Measurements from ENCODE around the gene PLEKHS1.

DNA sequence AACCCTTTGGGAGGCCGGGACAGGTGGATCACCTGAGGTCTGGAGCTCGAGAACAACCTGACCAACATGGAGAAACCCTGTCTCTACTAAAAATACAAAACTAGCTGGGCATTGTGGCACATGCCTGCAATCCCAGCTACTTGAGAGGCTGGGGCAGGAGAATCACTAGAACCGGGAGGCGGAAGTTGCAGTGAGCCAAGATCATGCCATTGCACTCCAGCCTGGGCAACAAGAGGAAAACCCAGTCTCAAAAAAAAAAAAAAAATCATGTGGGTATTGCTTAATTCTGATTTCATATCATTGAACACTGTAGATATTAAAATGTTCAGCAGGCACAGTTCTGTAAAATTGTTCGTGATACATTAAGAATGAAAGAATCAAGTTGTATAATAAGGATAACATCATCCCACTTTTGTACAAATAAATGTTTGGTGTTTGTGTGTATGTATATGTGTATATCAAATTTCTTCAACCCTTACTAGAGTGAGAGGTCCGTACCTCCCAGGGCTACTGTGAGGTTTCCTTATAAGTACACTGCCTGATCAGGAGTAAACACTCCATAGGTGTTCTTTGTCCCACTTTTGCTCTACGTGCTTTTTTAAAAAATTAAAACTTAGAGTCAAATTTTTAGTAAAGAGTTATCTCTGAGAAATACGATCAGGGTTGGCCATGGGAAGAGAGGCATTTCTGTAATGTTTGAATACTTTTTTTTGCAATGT, 31.7 kb downstream of the PLEKHS1 start:
- TF ChIP-seq TARDBP (IDR thresholded peaks at IDR 0.05): no peak
- no peak for TF ChIP-seq BHLHE40 (IDR thresholded peaks at IDR 0.05; ENCODE audit: borderline replicate concordance)
- TF ChIP-seq FOXK2 (IDR thresholded peaks at IDR 0.05): no peak
- no peak for TF ChIP-seq FOXM1 (IDR thresholded peaks at IDR 0.05; ENCODE audit: borderline replicate concordance)
- no peak for TF ChIP-seq CTBP1 (IDR thresholded peaks at IDR 0.05; ENCODE audit: borderline replicate concordance)
- no peak for TF ChIP-seq SP1 (IDR thresholded peaks at IDR 0.05)
- TF ChIP-seq HDGF (IDR thresholded peaks at IDR 0.05; ENCODE audit: borderline replicate concordance): no peak
- no peak for TF ChIP-seq ELF4 (IDR thresholded peaks at IDR 0.05)
- no peak for TF ChIP-seq NFRKB (IDR thresholded peaks at IDR 0.05)
- TF ChIP-seq FOXA1 (IDR thresholded peaks at IDR 0.05): no peak
- TF ChIP-seq SUZ12 (IDR thresholded peaks at IDR 0.05): no peak
- TF ChIP-seq LEF1 (IDR thresholded peaks at IDR 0.05; ENCODE audit: borderline replicate concordance): no peak
- no peak for TF ChIP-seq ZNF384 (IDR thresholded peaks at IDR 0.05)

Measured in HEK293T (cell line).